ENCODE measurements around the gene PAPLN. TPM values are rescaled to one million over a fixed set of nuclear protein-coding genes. Genes with fewer than 3 reads are reported as not detected.

Gene PAPLN
- total and polyA plus RNA-seq, 2 of the 8 experiments (the other 6 are each of a cell fraction or from before 2014, with no cell fraction given): 14.8 to 25.6 TPM

DNA sequence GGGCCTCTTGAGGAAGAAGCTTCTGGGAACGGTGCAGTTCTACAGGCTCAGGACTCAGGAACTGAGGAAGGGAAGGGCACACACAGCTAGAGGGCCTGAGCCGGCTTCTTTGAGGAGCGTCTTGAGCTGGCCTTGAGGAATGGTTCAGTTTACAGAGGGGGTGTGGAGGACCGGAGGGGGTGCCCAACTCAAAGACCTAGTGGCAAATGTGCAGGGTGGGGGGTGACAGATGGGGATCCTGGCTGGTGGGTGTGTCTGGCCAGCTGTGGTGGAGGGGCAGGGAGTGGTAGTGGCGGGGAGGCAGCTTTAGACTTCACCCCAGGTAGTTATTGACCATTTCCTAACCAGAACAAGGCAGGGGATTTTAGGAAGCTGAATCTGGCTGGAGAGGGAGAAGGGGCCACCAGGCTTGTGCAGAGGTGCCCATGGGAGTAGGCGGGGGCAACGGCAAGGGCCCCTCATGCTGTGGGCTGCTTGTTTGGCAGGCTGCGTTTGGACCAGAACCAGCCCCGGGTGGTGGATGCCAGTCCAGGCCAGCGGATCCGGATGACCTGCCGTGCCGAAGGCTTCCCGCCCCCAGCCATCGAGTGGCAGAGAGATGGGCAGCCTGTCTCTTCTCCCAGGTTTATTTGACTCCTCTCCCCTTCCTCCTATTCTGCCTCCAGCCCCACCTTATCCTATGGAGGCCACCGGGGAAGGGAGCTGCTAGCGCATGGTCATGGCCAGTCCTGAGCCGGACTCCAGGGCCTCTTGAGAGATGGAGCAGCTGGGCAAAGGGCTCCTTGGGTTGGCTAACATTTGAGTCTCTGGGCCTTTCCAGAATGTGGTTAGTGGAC is 27.8 kb downstream of the PAPLN start (continued):
- TF ChIP-seq USF2 (IDR thresholded peaks at IDR 0.05; ENCODE audit: low read length): no peak
- no peak for TF ChIP-seq TAF1 (IDR thresholded peaks at IDR 0.05; ENCODE audit: low read depth, low read length)
- TF ChIP-seq ASH2L (IDR thresholded peaks at IDR 0.05; ENCODE audit: low read length): no peak
- TF ChIP-seq RXRA (IDR thresholded peaks at IDR 0.05; ENCODE audit: insufficient read depth, low read depth, low read length): no peak

All from H1 (cell line).